Ectodermal cell (in vitro differentiated cells): ENCODE measurements around the gene MYH11.
"Not testable (repeated sequence)": the region's sequence is repeated elsewhere in the genome, so short reads cannot be mapped to it uniquely, and the experiment has no call there.

ENCODE experiments used
- H3K27ac ChIP-seq: 2 replicates; pipeline ENCODE4 v1.7.0; 2013; ENCODE audit warnings: mild to moderate bottlenecking, low read depth, low read length; ENCODE audit not compliant: insufficient read depth, poor library complexity, severe bottlenecking
- H3K27me3 ChIP-seq: 2 replicates; pipeline ENCODE4 v1.7.0; 2013; ENCODE audit warnings: mild to moderate bottlenecking, low read length; ENCODE audit not compliant: insufficient read depth, control insufficient read depth, poor library complexity, severe bottlenecking
- H3K36me3 ChIP-seq: one replicate; pipeline ENCODE4 v1.7.0; 2013; ENCODE audit warnings: low read length; ENCODE audit not compliant: control insufficient read depth, insufficient read depth
- H3K4me1 ChIP-seq: one replicate; pipeline ENCODE4 v1.7.0; 2013; ENCODE audit warnings: low read length; ENCODE audit not compliant: control insufficient read depth, insufficient read depth
- H3K4me3 ChIP-seq: 2 replicates; pipeline ENCODE4 v1.7.0; 2013; ENCODE audit warnings: low read depth, low read length, control low read depth; ENCODE audit not compliant: insufficient read depth
- H3K9me3 ChIP-seq: 2 replicates; pipeline ENCODE4 v1.7.0; 2013; ENCODE audit warnings: mild to moderate bottlenecking, low read length, moderate library complexity; ENCODE audit not compliant: control insufficient read depth
- WGBS, 2 experiments: methylation state at CpG; one replicate each; pipeline ENCODE4 v1.1.7; 2013; ENCODE audit warnings: missing lambda C conversion rate in 2 of 2; 5-methylcytosine and 5-hydroxymethylcytosine counted together

Gene MYH11

GRCh38 chr16:15735610-15736009, 121.2 kb downstream of the MYH11 start:
- 92 to 95% methylated on average over 3 of the region's 3 CpGs for whole genome bisulfite sequencing, 2 experiments

GRCh38 chr16:15732416-15732815, 124.4 kb downstream of the MYH11 start:
- Histone ChIP-seq H3K4me1 (no peaks in the 10 kb centered on the region), H3K27ac (no peak overlapping the region), H3K4me3 (no peak overlapping the region), H3K9me3 (no peaks in the 10 kb centered on the region), H3K36me3 (no peaks in the 10 kb centered on the region), H3K27me3 (no peaks in the 10 kb centered on the region)
- 92 to 94% methylated on average over 6 of the region's 6 CpGs for WGBS, 2 experiments

More at GRCh38 chr16:15735610-15736009, 121.2 kb downstream of the MYH11 start:
- Histone ChIP-seq H3K4me3 (no peak overlapping the region), H3K27ac (no peak overlapping the region), H3K9me3 (no peaks in the 10 kb centered on the region), H3K27me3 (no peaks in the 10 kb centered on the region), H3K36me3 (no peaks in the 10 kb centered on the region), H3K4me1 (no peaks in the 10 kb centered on the region)

GRCh38 chr16:15729152-15729551, 127.7 kb downstream of the MYH11 start:
- 93 to 95% methylated on average over 7 of the region's 7 CpGs for WGBS, 2 experiments
- Histone ChIP-seq H3K4me3 (no peak overlapping the region), H3K27me3 (no peaks in the 10 kb centered on the region), H3K27ac (no peak overlapping the region), H3K36me3 (peaks cover 5% of the 10 kb centered on the region), H3K9me3 (no peaks in the 10 kb centered on the region), H3K4me1 (no peaks in the 10 kb centered on the region)

GRCh38 chr16:15727697-15728096, 129.1 kb downstream of the MYH11 start:
- not testable (repeated sequence) for H3K36me3 ChIP-seq, H3K27ac ChIP-seq, H3K27me3 ChIP-seq, H3K4me1 ChIP-seq, H3K9me3 ChIP-seq, H3K4me3 ChIP-seq
- 94 to 96% methylated on average over 5 of the region's 5 CpGs for WGBS, 2 experiments

- Histone ChIP-seq H3K4me3 (no peak overlapping the region), H3K9me3 (no peaks in the 10 kb centered on the region), H3K36me3 (peaks cover 5% of the 10 kb centered on the region), H3K4me1 (no peaks in the 10 kb centered on the region), H3K27me3 (no peaks in the 10 kb centered on the region), H3K27ac (no peak overlapping the region)
- 91 to 93% methylated on average over 18 of the region's 18 CpGs for WGBS, 2 experiments
Observed at GRCh38 chr16:15726715-15727114, 130.1 kb downstream of the MYH11 start.

- H3K4me3 ChIP-seq, result no peak overlapping the region
- 91 to 92% methylated on average over 5 of the region's 5 CpGs for WGBS, 2 experiments
- H3K36me3 ChIP-seq, result peaks cover 5% of the 10 kb centered on the region
- no peak overlapping the region for H3K27ac ChIP-seq
- H3K9me3 ChIP-seq, result no peaks in the 10 kb centered on the region
- no peaks in the 10 kb centered on the region for H3K27me3 ChIP-seq
- H3K4me1 ChIP-seq, result no peaks in the 10 kb centered on the region
Observed at GRCh38 chr16:15725641-15726240, 131.1 kb downstream of the MYH11 start.

GRCh38 chr16:15723808-15724207, 133.0 kb downstream of the MYH11 start:
- Histone ChIP-seq H3K27ac (no peak overlapping the region), H3K9me3 (no peaks in the 10 kb centered on the region), H3K4me1 (no peaks in the 10 kb centered on the region), H3K27me3 (no peaks in the 10 kb centered on the region), H3K36me3 (peaks cover 5% of the 10 kb centered on the region), H3K4me3 (no peak overlapping the region)
- WGBS, 2 experiments, result 93 to 94% methylated on average over 7 of the region's 7 CpGs

GRCh38 chr16:15721018-15721417, 135.8 kb downstream of the MYH11 start:
- H3K4me1 ChIP-seq, result no peaks in the 10 kb centered on the region
- H3K9me3 ChIP-seq, result no peaks in the 10 kb centered on the region
- peaks cover 5% of the 10 kb centered on the region for H3K36me3 ChIP-seq
- 94 to 95% methylated on average over 14 of the region's 14 CpGs for WGBS, 2 experiments
- H3K27me3 ChIP-seq, result no peaks in the 10 kb centered on the region
- H3K27ac ChIP-seq, result no peak overlapping the region
- H3K4me3 ChIP-seq, result no peak overlapping the region

GRCh38 chr16:15716694-15717447, 140.0 kb downstream of the MYH11 start:
- Histone ChIP-seq H3K27me3 (no peaks in the 10 kb centered on the region), H3K36me3 (no peaks in the 10 kb centered on the region), H3K27ac (no peak overlapping the region), H3K4me3 (no peak overlapping the region), H3K4me1 (no peaks in the 10 kb centered on the region), H3K9me3 (no peaks in the 10 kb centered on the region)
- 95 to 96% methylated on average over 23 of the region's 23 CpGs for WGBS, 2 experiments

GRCh38 chr16:15715221-15715620, 141.6 kb downstream of the MYH11 start:
- Histone ChIP-seq H3K9me3 (no peaks in the 10 kb centered on the region), H3K36me3 (no peaks in the 10 kb centered on the region), H3K27me3 (no peaks in the 10 kb centered on the region), H3K4me1 (no peaks in the 10 kb centered on the region), H3K4me3 (no peak overlapping the region), H3K27ac (no peak overlapping the region)
- 95 to 97% methylated on average over 5 of the region's 5 CpGs for WGBS, 2 experiments
